ENCODE data around the gene POLR2L.

Gene POLR2L

DNA sequence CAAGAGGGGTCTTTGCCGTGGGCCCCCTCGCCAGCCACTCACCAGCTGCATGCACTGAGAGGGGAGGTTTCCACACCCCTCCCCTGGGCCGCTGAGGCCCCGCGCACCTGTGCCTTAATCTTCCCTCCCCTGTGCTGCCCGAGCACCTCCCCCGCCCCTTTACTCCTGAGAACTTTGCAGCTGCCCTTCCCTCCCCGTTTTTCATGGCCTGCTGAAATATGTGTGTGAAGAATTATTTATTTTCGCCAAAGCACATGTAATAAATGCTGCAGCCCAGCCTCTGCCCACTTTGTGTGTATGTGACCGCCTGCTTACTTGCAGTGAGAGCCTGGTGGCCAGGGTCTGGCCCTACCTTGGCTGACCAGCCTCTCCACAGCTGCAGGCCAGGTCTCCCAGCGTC lies 17.4 kb downstream of the POLR2L start:
- no peak for DNase-seq

GRCh38 chr11:824292-824880 lies 17.9 kb downstream of the POLR2L start:
- DNase-seq, result no peak

- no peak for DNase-seq
These were observed 18.7 kb downstream of the POLR2L start for GRCh38 chr11:823441-824291.

- no peak for DNase-seq
These were observed 20.6 kb downstream of the POLR2L start for GRCh38 chr11:821512-822371.

DNA sequence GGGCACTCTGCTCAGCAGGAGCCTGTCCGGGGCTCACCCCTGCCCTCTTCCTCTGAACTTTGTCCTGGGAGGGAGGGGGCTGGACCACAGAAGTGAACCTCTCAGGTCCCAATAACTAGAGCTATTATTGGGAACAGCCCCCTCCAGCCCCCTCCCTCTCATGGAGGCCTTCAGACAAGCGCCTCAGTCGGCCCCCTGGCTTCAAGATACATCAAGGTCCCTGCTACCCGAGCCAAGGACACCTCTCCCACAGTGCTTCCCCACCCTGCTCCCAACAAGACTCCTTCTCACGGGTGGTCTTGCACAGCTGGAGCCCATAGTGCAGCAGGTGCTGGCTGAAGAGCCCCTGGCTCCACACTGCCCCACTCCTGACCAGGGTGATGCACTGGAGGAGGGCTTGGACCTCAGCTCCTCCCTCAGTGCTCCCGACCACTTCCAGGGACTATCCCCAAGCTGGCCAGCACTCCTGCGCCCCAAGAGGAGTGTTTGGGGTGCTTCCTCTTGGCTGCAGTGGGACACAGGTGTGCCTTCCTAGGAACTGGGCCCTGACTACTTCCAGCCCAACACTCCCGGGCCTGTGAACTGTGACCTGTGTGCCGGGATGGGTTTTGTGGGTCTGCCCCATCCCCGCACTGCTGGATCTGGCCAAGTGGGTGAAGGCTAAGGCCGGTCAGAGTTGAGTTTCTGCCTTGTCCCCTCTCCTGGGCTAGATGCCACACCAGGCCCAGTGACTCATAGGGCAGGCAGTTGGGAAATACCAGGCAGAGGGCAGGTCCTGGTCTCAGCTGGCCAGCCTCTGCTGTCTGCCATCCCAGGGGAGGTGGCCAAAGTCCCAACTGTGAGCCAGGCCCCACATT lies 21.4 kb downstream of the POLR2L start:
- DNase-seq, result no peak

DNA sequence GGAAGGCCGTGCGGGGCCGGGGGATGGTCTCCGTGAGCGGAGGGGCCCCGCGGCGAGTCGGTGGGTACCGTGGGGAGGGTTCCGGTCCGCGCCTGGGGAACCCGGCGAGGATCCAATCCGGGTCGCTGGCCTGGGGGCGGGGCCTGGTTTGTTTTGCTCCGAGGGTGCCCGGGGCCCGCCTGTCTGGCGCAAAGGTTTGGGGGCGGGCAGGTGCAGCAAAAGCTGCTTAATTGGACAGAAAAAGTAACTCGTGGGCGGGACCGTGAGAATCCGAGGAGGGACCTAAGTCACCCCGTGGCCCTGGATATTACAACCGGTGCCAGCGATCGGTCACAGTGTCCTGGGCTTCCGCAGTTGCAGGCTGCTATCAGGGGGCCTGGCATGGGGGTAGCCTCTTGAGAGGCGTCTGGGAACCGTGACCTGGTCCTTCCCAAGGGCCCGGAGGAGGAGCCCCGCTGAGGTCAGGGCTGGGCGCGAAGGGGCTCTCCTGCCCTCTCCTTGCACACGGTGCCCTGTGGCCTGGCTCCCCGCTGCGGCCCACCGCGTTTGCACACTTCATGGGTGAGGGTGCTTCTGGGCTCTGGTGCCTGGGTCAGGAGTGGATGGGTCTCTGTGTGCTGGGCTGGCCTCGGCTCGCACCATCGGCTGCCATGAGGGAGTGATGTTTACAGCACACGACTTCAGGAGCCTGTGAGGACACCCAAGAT lies 22.2 kb downstream of the POLR2L start:
- no peak for DNase-seq

- DNase-seq, result peak; percentile 39
These were observed 23.0 kb downstream of the POLR2L start for GRCh38 chr11:819129-819931.

GRCh38 chr11:818396-819128 lies 23.8 kb downstream of the POLR2L start, which contains the start of gene PNPLA2:
Gene PNPLA2 (plus strand): TSS chr11:818914. CDS start chr11:819719, 805 bp downstream.
- no peak for DNase-seq

GRCh38 chr11:816433-816779 lies 25.9 kb downstream of the POLR2L start:
- no peak for DNase-seq

- no peak for DNase-seq
These were observed 26.5 kb downstream of the POLR2L start for GRCh38 chr11:815675-816432.

GRCh38 chr11:813456-814096 lies 28.8 kb downstream of the POLR2L start:
- no peak for DNase-seq

DNA sequence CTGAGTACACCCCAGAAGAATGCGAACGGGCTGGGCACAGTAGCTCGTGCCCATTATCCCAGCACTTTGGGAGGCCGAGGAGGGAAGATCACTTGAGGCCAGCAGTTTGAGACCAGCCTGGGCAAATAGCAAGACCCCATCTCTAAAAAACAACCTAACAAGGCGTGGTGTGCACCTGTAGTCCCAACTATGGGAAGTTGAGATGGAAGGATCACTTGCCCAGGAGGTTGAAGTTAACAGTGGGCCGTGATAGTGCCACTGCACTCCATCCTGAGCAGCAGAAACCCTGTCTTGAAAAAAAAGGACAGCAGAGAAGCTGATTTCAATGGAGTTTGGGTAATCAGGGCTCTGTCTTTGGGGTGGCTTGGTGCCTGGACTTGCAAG lies 29.3 kb downstream of the POLR2L start:
- DNase-seq, result no peak

GRCh38 chr11:812390-812789 lies 29.9 kb downstream of the POLR2L start:
- no peak for DNase-seq

DNA sequence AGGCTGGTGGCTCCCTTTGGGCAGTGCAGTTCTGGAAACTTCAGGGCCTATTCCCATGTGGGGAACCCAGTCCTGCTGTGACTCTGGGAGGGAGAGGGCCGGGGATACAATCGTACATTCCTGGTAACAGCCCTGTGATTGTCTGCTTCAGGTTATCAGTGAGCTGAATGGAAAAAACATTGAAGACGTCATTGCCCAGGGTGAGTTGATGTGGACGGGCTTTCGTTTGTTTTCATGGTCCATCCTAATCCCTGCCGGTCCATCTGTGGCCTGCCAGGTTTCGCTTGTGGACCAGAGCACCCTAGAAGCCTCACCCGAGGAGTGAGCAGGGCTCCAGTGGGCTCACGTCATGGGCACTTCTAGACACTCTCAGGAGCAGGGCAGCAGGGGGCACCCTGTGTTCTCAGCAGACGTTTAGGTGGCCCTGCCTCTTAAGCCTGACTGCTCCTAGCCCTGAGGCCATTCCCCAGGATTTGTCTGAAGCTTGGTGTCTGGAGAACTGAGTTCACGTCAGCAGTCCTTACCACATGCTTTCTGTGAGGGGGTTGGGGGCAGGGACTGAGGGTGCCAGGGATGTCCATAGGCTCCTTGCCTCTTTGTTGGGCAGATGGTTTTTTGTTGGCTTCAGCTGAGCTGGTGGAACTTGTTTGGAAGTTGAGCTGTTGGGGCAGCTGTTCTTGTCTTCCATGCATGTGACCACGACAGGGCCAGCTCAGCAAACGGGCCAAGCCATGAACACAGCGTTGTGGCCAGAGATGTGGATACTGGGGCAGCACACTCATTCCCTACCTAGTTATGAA lies 30.7 kb downstream of the POLR2L start:
- DNase-seq, result no peak

DNA sequence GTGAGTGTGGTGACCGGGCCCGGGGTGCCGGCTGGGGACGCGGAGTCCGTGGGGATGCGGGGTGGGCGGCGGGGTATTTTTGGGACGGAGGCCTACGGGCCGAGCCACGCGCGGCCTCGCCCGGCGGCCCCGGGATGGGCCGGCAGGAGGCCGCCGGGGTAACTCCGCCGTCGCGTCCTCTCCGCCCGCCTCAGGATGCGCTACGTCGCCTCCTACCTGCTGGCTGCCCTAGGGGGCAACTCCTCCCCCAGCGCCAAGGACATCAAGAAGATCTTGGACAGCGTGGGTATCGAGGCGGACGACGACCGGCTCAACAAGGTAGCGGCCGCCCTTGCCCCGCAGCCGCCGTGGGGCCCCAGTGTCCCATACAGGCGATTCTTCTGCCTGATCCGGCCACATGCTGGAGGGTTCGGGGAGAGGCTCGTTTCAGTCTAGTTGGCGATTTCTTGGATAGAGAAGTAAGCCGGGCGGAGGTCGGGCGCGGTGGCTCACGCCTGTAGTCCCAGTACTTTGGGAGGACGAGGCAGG lies 32.2 kb downstream of the POLR2L start:
- DNase-seq, result no peak

DNA sequence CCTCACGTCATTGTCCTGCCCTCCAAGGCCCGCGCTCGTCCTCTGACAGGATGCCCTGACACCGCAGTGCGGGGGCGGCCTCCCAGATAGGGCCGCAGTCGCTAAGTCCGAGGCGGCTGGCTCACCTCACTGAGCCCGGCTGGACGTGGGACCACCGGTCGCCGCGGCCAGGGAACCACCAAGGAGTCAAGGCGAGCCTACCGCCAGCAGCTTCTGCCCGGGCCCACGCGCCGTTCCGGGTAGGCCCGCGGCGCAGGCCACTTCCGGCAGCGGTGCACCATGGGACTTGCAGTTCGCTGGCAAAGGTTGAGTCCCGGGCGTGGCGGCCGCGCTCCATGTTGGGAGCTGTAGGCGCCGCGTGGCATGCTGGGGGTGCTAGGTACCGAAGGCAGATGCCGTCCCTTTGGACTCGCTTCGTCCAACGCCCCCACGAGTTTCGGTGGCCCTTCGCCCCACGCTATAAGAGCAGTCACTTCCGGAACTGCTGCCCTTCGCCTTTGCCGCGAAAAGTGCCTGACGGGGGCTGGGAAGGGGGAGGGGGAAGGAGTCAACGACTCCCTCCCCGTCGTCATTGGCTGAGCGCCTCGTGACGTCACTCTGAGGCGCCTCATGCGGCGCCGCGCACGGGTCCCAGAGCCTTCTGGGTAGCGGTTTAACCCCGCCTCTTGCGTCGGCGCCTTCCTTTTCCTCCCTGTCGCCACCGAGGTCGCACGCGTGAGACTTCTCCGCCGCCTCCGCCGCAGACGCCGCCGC lies 32.9 kb downstream of the POLR2L start, which contains the start of gene RPLP2:
RPLP2 (plus strand) TSS at position 681 of the 753 bp plus-strand sequence. CDS start 268 bp downstream, outside the sequence.
- DNase-seq, result peak; percentile 86

Data from DMS 273 treated with DMSO at 0.1 percent for 48 hours (cell line).